ENCODE measurements around the gene CASTOR1. TPM values are rescaled to one million over a fixed set of nuclear protein-coding genes. Genes with fewer than 3 reads are reported as not detected.
"Not testable (repeated sequence)": the region's sequence is repeated elsewhere in the genome, so short reads cannot be mapped to it uniquely, and the experiment has no call there.

The CASTOR1 gene
- total RNA-seq = 10 to 100 TPM in 1 of 2 donors, 1 to 10 TPM in 1; 7.5 to 22.6 TPM

DNA sequence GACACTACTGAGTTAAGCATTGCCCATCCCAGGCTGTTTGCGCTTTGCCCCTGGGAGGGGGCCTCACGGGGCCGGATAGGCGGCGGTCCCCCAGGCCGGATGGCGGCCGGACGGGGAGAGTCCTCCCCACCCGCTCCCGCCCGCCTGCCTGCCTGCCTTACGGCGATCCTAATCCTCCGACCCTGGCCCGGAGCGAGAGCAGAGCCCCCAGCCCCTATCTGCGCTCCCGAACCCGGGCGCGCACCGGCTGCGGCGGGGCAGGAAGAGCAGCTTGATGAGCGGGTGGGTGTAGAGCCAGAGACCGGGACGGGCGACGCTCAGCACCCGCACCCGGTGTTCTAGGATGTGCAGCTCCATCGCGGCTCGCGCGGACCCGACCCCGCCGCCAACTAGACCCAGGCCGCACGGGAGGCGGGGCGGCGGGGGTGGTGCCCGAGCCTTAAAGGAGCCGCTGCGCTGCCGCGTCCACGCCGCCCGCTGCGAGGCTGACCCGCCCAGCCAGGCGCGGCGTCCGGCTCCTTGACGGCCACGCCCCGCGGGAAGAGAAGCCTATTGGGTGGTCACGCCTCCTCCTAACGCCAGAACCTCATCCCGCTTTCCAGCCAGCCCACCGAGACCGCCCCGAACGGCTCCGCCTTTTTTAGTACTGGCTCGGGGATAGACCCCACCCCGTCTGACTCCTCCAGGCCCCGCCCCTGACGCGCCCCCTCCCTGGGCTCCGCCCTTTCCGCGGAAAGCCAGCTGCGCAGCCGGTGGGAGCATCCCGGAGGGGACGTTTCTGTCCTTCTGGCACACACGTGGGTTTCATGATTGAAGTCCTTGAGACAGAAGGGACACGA, at the start of gene CASTOR1:
Gene CASTOR1 (minus strand): TSS at position 365 of the 839 bp plus-strand sequence. CDS start 8 bp downstream, at position 357.
- Histone ChIP-seq H3K4me1 (ENCODE audit: control insufficient read depth in 1 of 2, low read depth in 2 of 2) (peaks cover 16 to 42% of the 10 kb centered on the region in 2 donors), H3K9me3 (no peaks in the 10 kb centered on the region), H3K27me3 (replicated peaks; ENCODE audit: insufficient read depth) (no peaks in the 10 kb centered on the region), H3K4me3 (peak within 1 kb of the TSS; percentile 75), H3K36me3 (peaks cover 49% of the 10 kb centered on the region), H3K27ac (peak within 1 kb of the TSS; percentile 96)
- TF ChIP-seq, protein P1, sequence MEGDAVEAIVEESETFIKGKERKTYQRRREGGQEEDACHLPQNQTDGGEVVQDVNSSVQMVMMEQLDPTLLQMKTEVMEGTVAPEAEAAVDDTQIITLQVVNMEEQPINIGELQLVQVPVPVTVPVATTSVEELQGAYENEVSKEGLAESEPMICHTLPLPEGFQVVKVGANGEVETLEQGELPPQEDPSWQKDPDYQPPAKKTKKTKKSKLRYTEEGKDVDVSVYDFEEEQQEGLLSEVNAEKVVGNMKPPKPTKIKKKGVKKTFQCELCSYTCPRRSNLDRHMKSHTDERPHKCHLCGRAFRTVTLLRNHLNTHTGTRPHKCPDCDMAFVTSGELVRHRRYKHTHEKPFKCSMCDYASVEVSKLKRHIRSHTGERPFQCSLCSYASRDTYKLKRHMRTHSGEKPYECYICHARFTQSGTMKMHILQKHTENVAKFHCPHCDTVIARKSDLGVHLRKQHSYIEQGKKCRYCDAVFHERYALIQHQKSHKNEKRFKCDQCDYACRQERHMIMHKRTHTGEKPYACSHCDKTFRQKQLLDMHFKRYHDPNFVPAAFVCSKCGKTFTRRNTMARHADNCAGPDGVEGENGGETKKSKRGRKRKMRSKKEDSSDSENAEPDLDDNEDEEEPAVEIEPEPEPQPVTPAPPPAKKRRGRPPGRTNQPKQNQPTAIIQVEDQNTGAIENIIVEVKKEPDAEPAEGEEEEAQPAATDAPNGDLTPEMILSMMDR (IDR thresholded peaks at IDR 0.05) = no peak
- peak; percentile 68 for ATAC-seq (ENCODE audit: insufficient number of reproducible peaks, low FRiP score, low read depth)
- DNase-seq (ENCODE audit: low spot score) = peak; percentile 98

DNA sequence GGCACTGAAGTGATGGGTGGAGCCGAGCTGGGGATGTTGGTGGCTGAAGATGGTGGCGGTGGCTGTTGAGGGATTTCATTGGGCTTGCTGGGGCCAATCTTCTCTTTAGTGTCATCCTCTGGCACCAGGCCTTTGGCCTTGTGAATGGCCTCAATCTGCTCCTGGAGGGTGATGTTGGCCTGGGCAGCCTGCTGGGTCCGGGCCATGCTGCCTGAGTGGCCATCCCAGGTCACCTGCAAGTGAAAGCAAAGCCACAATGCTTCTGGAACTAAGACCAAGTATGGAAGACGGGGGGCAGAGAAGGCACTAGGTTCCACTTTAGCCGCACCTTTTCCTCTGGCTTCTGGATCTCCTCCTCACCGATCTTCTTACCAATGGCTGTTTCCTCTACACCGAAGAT, 49.5 kb upstream of the CASTOR1 start:
- Histone ChIP-seq H3K27ac (no peak overlapping the region), H3K36me3 (peaks cover 91% of the 10 kb centered on the region), H3K4me1 (ENCODE audit: control insufficient read depth in 1 of 2, low read depth in 2 of 2) (peaks cover 9 to 26% of the 10 kb centered on the region in 2 donors), H3K9me3 (no peaks in the 10 kb centered on the region), H3K27me3 (replicated peaks; ENCODE audit: insufficient read depth) (no peaks in the 10 kb centered on the region), H3K4me3 (no peak overlapping the region)
- no peak for ATAC-seq (ENCODE audit: insufficient number of reproducible peaks, low FRiP score, low read depth)
- no peak for DNase-seq (ENCODE audit: low spot score)
- TF ChIP-seq, protein P1 (IDR thresholded peaks at IDR 0.05) = no peak

GRCh38 chr22:30338341-30338740, 49.0 kb upstream of the CASTOR1 start:
- H3K27me3 ChIP-seq (replicated peaks; ENCODE audit: insufficient read depth); ATAC-seq (ENCODE audit: insufficient number of reproducible peaks, low FRiP score, low read depth); DNase-seq (ENCODE audit: low spot score); H3K9me3 ChIP-seq; H3K4me3 ChIP-seq; H3K27ac ChIP-seq: not testable (repeated sequence)
- peaks cover 91% of the 10 kb centered on the region for H3K36me3 ChIP-seq
- peaks cover 9 to 26% of the 10 kb centered on the region in 2 donors for H3K4me1 ChIP-seq (ENCODE audit: control insufficient read depth in 1 of 2, low read depth in 2 of 2)

DNA sequence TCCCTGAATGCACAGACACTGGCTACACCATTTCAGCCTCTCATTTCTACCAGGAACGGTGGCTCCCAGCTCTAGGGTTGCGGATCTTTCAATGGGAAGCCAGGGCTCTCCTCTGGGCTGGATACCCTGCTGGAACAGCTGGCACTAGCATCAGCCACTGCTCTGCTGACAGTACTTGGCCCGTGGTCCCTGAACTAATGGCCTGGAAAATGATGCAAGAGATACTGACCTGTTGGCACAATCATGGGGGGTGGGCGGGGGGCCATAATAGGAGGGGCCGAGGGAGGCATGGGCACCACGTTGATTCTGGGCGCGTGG, 48.1 kb upstream of the CASTOR1 start:
- ATAC-seq (ENCODE audit: insufficient number of reproducible peaks, low FRiP score, low read depth) = no peak
- no peak overlapping the region for H3K27ac ChIP-seq
- H3K4me1 ChIP-seq (ENCODE audit: control insufficient read depth in 1 of 2, low read depth in 2 of 2) = peaks cover 8 to 25% of the 10 kb centered on the region in 2 donors
- TF ChIP-seq, protein P1 (IDR thresholded peaks at IDR 0.05) = no peak
- DNase-seq (ENCODE audit: low spot score) = no peak
- H3K27me3 ChIP-seq (replicated peaks; ENCODE audit: insufficient read depth) = no peaks in the 10 kb centered on the region
- H3K9me3 ChIP-seq = no peaks in the 10 kb centered on the region
- H3K4me3 ChIP-seq = no peak overlapping the region
- H3K36me3 ChIP-seq = peaks cover 88% of the 10 kb centered on the region

DNA sequence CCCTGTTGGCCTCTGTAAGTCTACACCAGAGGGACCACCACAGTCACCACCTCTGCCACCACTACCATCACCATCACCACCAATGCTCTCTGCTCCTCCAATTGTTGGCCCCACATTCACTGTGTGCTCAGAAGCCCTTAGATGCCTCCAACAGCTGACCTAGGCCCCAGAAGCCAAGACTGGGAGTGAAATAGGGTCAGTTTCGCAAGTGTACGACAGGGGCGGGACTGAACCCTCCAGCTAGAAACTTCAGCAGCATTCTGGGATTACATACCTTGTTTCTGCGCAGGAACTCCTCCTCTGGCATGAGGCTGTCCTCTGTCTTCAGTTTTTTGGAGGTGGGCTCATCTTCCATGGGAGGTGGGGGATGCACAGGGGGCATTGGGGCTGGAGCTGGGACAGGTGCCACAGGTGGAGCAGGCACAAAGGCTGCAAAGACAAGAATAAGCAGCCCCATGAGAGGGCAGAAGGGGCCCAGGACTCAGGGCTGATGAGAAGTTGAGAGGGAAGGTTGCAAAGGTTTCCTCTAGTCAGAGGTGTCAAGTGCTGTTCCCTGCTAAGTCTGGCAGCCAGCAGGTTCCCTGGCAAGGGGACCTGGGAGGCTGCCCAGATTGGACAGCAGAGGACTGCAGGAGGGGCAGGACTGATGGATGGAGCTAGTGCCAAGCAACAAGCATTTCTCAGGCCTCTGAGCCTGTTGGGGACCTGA, 47.6 kb upstream of the CASTOR1 start:
- Histone ChIP-seq H3K9me3 (no peaks in the 10 kb centered on the region), H3K27ac (no peak overlapping the region), H3K4me1 (ENCODE audit: control insufficient read depth in 1 of 2, low read depth in 2 of 2) (peaks cover 6 to 20% of the 10 kb centered on the region in 2 donors), H3K27me3 (replicated peaks; ENCODE audit: insufficient read depth) (no peaks in the 10 kb centered on the region), H3K36me3 (peaks cover 86% of the 10 kb centered on the region), H3K4me3 (no peak overlapping the region)
- TF ChIP-seq, protein P1 (IDR thresholded peaks at IDR 0.05) = no peak
- DNase-seq (ENCODE audit: low spot score) = no peak
- no peak for ATAC-seq (ENCODE audit: insufficient number of reproducible peaks, low FRiP score, low read depth)
